Measurements from ENCODE around the gene VWDE.
"Not testable (repeated sequence)": the region's sequence is repeated elsewhere in the genome, so short reads cannot be mapped to it uniquely, and the experiment has no call there.

The VWDE gene

GRCh38 chr7:12397671-12398070 lies 6.0 kb downstream of the VWDE start:
- no peaks in the 10 kb centered on the region for H3K9me3 ChIP-seq
- TF ChIP-seq, protein P1, sequence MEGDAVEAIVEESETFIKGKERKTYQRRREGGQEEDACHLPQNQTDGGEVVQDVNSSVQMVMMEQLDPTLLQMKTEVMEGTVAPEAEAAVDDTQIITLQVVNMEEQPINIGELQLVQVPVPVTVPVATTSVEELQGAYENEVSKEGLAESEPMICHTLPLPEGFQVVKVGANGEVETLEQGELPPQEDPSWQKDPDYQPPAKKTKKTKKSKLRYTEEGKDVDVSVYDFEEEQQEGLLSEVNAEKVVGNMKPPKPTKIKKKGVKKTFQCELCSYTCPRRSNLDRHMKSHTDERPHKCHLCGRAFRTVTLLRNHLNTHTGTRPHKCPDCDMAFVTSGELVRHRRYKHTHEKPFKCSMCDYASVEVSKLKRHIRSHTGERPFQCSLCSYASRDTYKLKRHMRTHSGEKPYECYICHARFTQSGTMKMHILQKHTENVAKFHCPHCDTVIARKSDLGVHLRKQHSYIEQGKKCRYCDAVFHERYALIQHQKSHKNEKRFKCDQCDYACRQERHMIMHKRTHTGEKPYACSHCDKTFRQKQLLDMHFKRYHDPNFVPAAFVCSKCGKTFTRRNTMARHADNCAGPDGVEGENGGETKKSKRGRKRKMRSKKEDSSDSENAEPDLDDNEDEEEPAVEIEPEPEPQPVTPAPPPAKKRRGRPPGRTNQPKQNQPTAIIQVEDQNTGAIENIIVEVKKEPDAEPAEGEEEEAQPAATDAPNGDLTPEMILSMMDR (IDR thresholded peaks at IDR 0.05) = no peak
- DNase-seq = no peak
- intact Hi-C loops (cut with DNase I; ENCODE audit: low total_unique reads) = no loop called here
- H3K4me3 ChIP-seq = no peak overlapping the region
- H3K27me3 ChIP-seq = no peaks in the 10 kb centered on the region
- no peaks in the 10 kb centered on the region for H3K4me1 ChIP-seq
- H3K36me3 ChIP-seq = no peaks in the 10 kb centered on the region
- H3K27ac ChIP-seq = no peak overlapping the region

DNA sequence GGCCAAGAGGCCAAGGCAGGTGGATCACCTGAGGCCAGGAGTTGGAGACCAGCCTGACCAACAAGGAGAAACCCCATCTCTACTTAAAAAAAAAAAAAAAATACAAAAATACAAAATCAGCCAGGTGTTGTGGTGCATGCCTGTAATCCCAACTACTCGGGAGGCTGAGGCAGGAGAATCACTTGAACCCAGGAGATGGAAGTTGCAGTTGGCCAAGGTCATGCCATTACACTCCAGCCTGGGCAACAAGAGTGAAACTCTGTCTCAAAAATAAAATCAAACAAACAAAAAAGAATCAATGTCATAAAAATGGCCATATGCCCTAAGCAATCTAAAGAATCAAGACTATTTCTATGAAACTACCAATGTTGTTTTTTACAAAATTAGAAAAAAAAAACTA lies 7.0 kb downstream of the VWDE start:
- H3K27me3 ChIP-seq; H3K27ac ChIP-seq; intact Hi-C loops (cut with DNase I; ENCODE audit: low total_unique reads); H3K36me3 ChIP-seq; H3K4me1 ChIP-seq; DNase-seq; H3K9me3 ChIP-seq; H3K4me3 ChIP-seq: not testable (repeated sequence)

DNA sequence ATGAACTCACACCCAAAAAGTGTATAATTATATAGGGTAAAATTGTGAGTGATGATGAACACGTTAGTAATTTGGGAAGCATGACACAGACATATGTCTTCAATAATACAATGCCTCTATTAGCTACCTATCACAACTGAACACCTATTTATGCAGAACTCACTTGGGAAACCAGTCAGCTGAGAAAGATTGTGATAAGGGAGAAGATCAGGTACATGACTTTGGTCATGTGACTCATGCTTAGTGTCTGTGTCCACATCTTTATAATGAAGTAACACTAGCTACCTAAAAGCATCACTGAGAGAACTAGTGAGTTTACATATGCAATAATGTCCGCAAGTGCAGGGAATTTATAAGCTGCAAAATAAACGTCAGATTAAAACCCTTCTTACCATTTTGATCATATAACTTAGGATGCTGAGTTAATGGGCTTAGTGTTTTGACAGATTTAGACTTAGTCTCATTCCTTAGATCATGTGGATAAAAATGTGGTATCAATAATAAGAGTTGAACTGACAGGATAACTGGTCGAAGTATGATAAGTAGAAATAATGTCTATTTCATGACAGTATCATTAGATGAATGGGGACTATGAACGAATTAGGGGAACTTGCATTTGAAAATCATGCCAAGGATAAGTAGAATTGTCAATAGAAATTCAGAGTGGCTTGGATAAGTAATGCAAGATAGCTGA lies 11.6 kb downstream of the VWDE start:
- Histone ChIP-seq H3K4me1 (no peaks in the 10 kb centered on the region), H3K9me3 (no peaks in the 10 kb centered on the region), H3K27ac (no peak overlapping the region), H3K27me3 (no peaks in the 10 kb centered on the region), H3K4me3 (no peak overlapping the region), H3K36me3 (no peaks in the 10 kb centered on the region)
- intact Hi-C loops (cut with DNase I; ENCODE audit: low total_unique reads) = no loop called here
- TF ChIP-seq, protein P1 (IDR thresholded peaks at IDR 0.05) = no peak
- no peak for DNase-seq

DNA sequence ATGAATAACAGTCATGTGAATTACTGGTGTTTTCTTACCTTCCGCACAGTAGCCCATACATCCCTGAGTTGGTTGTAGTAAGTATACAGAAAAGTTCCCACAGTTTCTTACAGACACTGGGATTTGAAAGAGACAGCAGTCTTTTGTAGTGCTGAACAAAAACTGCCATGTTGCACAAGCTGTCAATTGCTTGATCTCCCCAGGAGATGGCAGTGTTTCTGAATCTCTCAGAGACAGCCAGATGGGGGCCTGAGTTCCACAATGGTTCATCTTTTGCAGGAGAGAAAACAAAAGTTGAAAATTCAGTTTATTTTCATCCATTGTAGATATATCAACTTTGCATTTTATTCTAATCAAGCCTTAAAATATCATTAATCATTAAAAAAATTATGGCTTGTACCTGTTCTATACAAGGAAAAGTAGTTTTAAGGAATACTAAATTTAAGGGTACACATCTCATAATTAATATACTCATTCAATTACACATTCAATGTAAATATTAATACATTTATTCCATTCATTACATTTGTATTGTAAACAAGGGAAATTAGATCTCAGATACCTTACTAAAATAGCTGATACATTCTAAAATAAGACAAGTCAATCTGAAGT lies 14.5 kb downstream of the VWDE start:
- DNase-seq = no peak
- intact Hi-C loops (cut with DNase I; ENCODE audit: low total_unique reads) = no loop called here
- Histone ChIP-seq H3K27me3 (no peaks in the 10 kb centered on the region), H3K4me1 (no peaks in the 10 kb centered on the region), H3K27ac (no peak overlapping the region), H3K9me3 (no peaks in the 10 kb centered on the region), H3K36me3 (no peaks in the 10 kb centered on the region), H3K4me3 (no peak overlapping the region)
- TF ChIP-seq, protein P1 (IDR thresholded peaks at IDR 0.05) = peak in 1 of 2 experiments; percentile 28

DNA sequence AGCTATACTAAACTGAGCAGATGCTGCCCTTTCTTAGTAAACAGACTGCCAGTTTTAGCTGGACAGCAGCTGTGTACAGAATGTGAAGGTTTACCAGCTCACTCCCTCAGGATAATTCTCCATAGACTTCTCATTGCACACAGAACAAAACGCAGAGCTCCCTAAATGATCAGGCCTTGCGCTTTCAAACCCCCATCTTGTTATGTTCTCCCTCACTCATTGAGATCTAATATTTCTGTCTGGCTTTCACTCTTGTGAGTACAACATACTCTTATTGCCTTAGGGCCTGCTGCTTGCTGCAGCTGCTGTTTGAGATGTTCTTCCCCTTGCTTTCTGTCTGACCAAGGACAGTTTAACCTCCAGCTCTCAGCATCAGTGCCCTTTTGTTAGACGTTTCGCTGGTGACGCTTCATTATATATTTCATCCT lies 17.3 kb downstream of the VWDE start:
- no peaks in the 10 kb centered on the region for H3K9me3 ChIP-seq
- no peak for DNase-seq
- TF ChIP-seq, protein P1 (IDR thresholded peaks at IDR 0.05) = no peak
- H3K36me3 ChIP-seq = no peaks in the 10 kb centered on the region
- H3K4me3 ChIP-seq = no peak overlapping the region
- H3K27ac ChIP-seq = no peak overlapping the region
- intact Hi-C loops (cut with DNase I; ENCODE audit: low total_unique reads) = no loop called here
- no peaks in the 10 kb centered on the region for H3K4me1 ChIP-seq
- no peaks in the 10 kb centered on the region for H3K27me3 ChIP-seq

- Histone ChIP-seq H3K9me3 (no peaks in the 10 kb centered on the region), H3K4me3 (no peak overlapping the region), H3K36me3 (no peaks in the 10 kb centered on the region), H3K4me1 (no peaks in the 10 kb centered on the region), H3K27me3 (no peaks in the 10 kb centered on the region), H3K27ac (no peak overlapping the region)
- TF ChIP-seq, protein P1 (IDR thresholded peaks at IDR 0.05) = no peak
- no peak for DNase-seq
- intact Hi-C loops (cut with DNase I; ENCODE audit: low total_unique reads) = no loop called here
Measured at GRCh38 chr7:12385364-12385786, 18.3 kb downstream of the VWDE start.

Measured in tibial artery (tissue), 4 donors.